Activated T-cell treated with anti-CD3 and anti-CD28 coated beads, Interleukin-2, amount 50 U/mL, for 24 hours (primary cell): ENCODE results near the gene RAB36.
A peak's percentile ranks its signal among the peaks of the same experiment; 100 is the strongest.

Source experiments
- DNase-seq: peaks from one replicate; pipeline ENCODE4 v3.0.0-alpha.2; 2020
- H3K27ac Mint-ChIP-seq: 2 replicates; pipeline ENCODE4 v1.8.0; 2020; ENCODE audit warnings: mild to moderate bottlenecking, mixed read lengths
- H3K27me3 Mint-ChIP-seq: 2 replicates; pipeline ENCODE4 v1.8.0; 2020; ENCODE audit warnings: mixed read lengths
- H3K36me3 Mint-ChIP-seq: 2 replicates; pipeline ENCODE4 v1.8.0; 2020; ENCODE audit warnings: low read depth, mixed read lengths
- H3K4me1 Mint-ChIP-seq: 2 replicates; pipeline ENCODE4 v1.8.0; 2020; ENCODE audit warnings: low read depth, mixed read lengths
- H3K4me3 Mint-ChIP-seq: 2 replicates; pipeline ENCODE4 v1.8.0; 2020; ENCODE audit warnings: mild to moderate bottlenecking, moderate library complexity, mixed read lengths
- H3K9me3 Mint-ChIP-seq: 2 replicates; pipeline ENCODE4 v1.8.0; 2020; ENCODE audit warnings: mixed read lengths

The RAB36 gene

GRCh38 chr22:23181721-23182308, 36.5 kb downstream of the RAB36 start:
- Mint-ChIP-seq H3K36me3 (peaks cover 39% of the 10 kb centered on the region), H3K4me3 (peak overlapping the region; percentile 87), H3K27ac (peak overlapping the region; percentile 95), H3K27me3 (no peaks in the 10 kb centered on the region), H3K4me1 (peaks cover 67% of the 10 kb centered on the region), H3K9me3 (no peaks in the 10 kb centered on the region)
- peak; percentile 56 for DNase-seq

- no peaks in the 10 kb centered on the region for H3K9me3 Mint-ChIP-seq
- peak overlapping the region; percentile 95 for H3K27ac Mint-ChIP-seq
- peak; percentile 75 for DNase-seq
Observed at GRCh38 chr22:23182309-23183060, 37.2 kb downstream of the RAB36 start.

DNA sequence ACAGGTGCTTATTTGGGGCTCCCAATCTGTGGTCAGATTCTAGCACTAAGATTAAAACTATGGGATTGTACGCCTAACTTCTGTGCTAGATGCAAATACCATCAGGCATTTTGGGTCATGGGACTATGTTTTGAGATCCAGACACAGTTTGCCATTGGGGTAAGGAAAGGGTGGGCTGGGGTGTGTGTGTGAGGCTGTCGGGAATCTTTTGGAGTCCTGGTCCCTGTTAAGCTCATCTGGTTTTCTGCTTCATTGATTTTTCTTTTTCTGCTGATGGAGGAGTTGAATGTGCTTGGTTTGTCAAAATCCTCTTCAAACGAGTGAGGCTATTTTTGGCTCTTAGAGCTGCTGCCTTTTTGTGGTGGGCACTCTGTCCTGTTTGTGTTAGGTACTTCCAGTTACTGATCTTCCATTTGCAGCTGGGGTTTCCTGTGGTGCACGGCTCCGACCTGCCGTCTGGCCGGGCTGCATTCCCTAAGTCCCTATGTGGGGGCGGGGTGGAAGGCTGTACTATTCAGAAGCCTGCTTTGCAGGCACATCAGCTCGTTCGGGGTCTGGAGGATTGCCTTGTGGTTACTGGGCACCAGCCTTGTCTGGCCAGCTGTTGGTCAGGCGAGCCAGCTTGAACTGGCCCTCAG, 37.9 kb downstream of the RAB36 start:
- Mint-ChIP-seq H3K9me3 (no peaks in the 10 kb centered on the region), H3K36me3 (peaks cover 53% of the 10 kb centered on the region), H3K4me3 (peak overlapping the region; percentile 87), H3K27ac (peak overlapping the region; percentile 95), H3K27me3 (no peaks in the 10 kb centered on the region), H3K4me1 (peaks cover 78% of the 10 kb centered on the region)
- no peak for DNase-seq

More at GRCh38 chr22:23182309-23183060, 37.2 kb downstream of the RAB36 start:
- Mint-ChIP-seq H3K36me3 (peaks cover 46% of the 10 kb centered on the region), H3K4me1 (peaks cover 71% of the 10 kb centered on the region), H3K27me3 (no peaks in the 10 kb centered on the region), H3K4me3 (peak overlapping the region; percentile 87)

GRCh38 chr22:23184100-23184763, 39.0 kb downstream of the RAB36 start:
- no peak for DNase-seq
- peak overlapping the region; percentile 87 for H3K4me3 Mint-ChIP-seq
- H3K27ac Mint-ChIP-seq = peak overlapping the region; percentile 95
- no peaks in the 10 kb centered on the region for H3K9me3 Mint-ChIP-seq
- peaks cover 59% of the 10 kb centered on the region for H3K36me3 Mint-ChIP-seq
- H3K4me1 Mint-ChIP-seq = peaks cover 72% of the 10 kb centered on the region
- H3K27me3 Mint-ChIP-seq = no peaks in the 10 kb centered on the region

DNA sequence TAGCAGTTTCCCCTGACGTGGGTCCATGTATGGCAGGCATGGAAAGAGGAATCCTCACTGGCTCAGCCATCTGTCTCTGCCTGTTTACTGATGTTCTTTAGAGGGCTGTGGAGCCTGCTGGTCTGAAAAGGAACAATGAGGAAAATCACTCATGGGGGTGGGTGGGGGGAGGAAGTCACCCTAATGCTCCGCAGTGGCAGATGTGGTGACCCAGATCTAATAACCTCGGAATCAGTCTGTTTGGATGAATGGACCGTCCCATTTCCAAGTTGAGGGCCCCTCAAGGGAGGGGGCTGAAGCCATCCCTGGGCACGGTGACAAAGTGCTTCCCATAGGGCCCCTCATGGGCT, 39.5 kb downstream of the RAB36 start:
- Mint-ChIP-seq H3K9me3 (no peaks in the 10 kb centered on the region), H3K4me3 (peak overlapping the region; percentile 87), H3K4me1 (peaks cover 68% of the 10 kb centered on the region), H3K36me3 (peaks cover 61% of the 10 kb centered on the region), H3K27me3 (no peaks in the 10 kb centered on the region), H3K27ac (peak overlapping the region; percentile 95)
- no peak for DNase-seq

DNA sequence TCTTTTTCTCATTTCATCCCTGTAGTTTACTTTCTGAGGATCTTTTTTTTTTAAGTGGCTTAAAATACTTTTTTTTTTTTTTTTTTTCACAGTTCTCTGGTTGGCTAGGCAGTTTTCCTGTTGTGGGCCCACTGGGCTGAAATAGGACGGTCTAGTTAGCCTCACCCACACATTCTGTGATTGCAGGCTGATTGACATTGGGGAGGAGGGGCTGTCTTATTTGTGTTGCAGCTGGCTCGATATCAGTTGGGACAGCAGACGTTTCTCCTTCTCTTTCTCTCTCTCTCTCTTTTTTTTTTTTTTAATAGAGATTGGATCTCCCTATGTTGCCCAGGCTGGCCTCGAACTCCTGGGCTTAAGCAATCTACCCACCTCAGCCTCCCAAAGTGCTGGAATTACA, 41.9 kb downstream of the RAB36 start:
- Mint-ChIP-seq H3K27me3 (no peaks in the 10 kb centered on the region), H3K27ac (peak overlapping the region; percentile 63), H3K9me3 (no peaks in the 10 kb centered on the region), H3K36me3 (peaks cover 70% of the 10 kb centered on the region), H3K4me3 (no peak overlapping the region), H3K4me1 (peaks cover 71% of the 10 kb centered on the region)
- DNase-seq = no peak

DNA sequence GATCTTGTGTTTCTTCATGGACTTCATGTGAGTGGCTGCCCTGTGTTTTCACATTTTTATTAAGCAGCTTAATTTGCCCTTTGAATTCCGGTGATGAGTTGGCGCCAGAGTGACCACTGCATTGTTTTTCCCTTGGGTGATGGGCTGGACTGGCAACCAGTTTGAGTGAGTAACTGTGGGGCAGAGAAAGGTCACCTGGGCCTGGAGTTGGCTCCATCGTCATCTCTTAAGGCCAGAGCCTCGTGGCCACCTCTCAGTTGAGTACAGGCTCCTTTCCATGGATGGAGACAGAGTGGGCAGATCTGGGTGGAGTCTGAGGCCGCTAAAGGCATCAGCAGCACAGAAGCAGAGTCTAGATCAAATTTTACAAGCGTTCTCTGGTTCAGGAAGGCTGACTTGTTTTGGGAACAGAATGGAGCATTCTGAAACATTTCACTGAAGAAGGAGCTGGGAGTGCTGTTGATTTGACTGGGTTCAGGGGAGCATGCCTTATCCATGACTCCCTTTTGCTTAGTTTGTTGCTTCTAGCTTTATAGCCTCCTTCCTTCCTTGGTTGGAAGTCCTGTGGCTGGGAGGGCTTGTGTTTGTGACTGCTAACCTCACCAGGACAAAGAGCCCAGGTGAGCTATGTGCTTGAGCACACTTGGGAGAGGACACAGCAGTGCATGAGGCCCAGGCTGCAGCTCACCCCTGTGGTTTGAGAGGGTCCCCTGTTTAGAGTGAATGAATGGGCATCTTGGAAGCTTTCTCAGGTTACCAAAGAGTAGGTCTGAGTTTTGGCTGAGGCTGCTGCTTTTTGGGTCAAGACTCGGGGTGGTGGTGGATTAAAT, 42.8 kb downstream of the RAB36 start:
- H3K36me3 Mint-ChIP-seq = peaks cover 69% of the 10 kb centered on the region
- no peak for DNase-seq
- H3K27ac Mint-ChIP-seq = peak overlapping the region; percentile 63
- H3K27me3 Mint-ChIP-seq = no peaks in the 10 kb centered on the region
- peaks cover 69% of the 10 kb centered on the region for H3K4me1 Mint-ChIP-seq
- no peak overlapping the region for H3K4me3 Mint-ChIP-seq
- no peaks in the 10 kb centered on the region for H3K9me3 Mint-ChIP-seq

GRCh38 chr22:23190526-23190925, 45.2 kb downstream of the RAB36 start:
- no peaks in the 10 kb centered on the region for H3K27me3 Mint-ChIP-seq
- peaks cover 52% of the 10 kb centered on the region for H3K4me1 Mint-ChIP-seq
- DNase-seq = no peak
- no peak overlapping the region for H3K4me3 Mint-ChIP-seq
- H3K9me3 Mint-ChIP-seq = no peaks in the 10 kb centered on the region
- peaks cover 58% of the 10 kb centered on the region for H3K36me3 Mint-ChIP-seq
- no peak overlapping the region for H3K27ac Mint-ChIP-seq

DNA sequence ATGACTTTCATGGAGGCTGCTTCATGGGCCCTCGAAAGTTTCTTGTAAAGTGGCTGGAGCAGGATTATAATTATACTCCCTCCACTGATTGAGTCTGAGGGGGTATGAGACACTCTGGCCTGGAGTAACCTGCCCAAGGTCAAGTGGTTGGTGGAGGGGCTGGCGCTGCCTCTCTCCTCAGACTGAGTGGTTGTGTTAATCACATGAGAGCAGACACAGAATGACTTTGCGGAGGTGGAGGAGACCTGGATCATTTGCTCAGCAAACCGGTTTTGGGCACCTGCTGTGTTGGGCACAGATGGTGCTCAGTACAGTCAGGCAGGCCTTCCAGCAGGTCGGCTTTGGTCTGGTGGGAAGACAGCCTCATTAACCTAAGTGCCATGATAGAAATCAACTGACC, 46.9 kb downstream of the RAB36 start:
- no peak for DNase-seq
- Mint-ChIP-seq H3K36me3 (peaks cover 49% of the 10 kb centered on the region), H3K4me1 (peaks cover 43% of the 10 kb centered on the region), H3K27ac (peak overlapping the region; percentile 41), H3K4me3 (no peak overlapping the region), H3K27me3 (no peaks in the 10 kb centered on the region), H3K9me3 (no peaks in the 10 kb centered on the region)

DNA sequence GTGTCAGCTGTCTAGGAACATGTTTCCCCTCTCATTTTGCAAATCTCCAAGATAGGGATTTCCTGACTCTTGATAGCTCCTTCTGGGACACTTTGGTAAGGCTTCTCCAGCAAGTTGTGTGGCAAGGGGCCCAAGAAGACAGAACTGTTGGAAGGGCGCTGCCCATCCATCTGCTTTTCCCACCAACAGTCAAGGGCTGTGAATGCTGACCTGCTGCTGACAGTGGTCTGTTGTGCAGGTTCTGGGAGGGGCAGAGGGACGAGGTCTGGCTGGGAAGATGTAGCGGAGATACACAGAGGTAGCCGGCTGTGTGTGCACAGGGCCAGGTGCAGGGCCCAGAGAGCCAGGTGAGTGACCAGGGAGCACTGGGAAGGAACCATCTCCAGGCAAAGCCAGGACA, 47.3 kb downstream of the RAB36 start:
- Mint-ChIP-seq H3K27me3 (no peaks in the 10 kb centered on the region), H3K4me1 (peaks cover 42% of the 10 kb centered on the region), H3K9me3 (no peaks in the 10 kb centered on the region), H3K4me3 (no peak overlapping the region), H3K27ac (no peak overlapping the region), H3K36me3 (peaks cover 45% of the 10 kb centered on the region)
- no peak for DNase-seq

DNA sequence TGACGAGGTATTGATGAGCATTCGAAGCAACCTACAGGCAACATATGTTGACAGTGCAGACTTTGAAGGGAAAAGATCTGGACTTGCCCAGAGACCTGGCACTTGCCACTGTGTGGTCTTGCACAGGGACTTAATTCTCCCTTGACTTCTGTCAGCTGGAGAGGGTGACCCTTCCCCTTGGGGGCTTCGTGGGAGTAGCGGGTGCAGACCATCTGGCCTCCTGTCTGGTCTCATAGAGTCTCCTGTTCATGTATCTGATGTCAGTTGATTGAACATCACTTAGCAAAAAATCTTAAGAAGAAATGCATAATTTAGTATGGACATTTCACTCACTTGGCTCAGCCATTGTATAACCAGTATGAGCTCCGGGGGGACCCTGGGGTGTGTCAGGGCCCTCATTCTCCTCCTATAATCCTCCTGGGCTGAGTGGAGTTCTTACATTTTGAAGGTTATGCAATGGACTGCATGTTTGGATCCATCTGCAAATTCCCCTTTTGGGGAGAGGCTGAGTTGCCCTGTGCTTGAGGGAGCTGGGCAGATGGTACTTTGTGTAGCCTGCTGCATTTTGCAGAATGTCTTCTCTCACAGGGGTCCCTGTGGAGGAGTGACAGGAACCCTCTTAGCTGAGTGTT, 48.0 kb downstream of the RAB36 start:
- peaks cover 39% of the 10 kb centered on the region for H3K36me3 Mint-ChIP-seq
- H3K4me1 Mint-ChIP-seq = peaks cover 40% of the 10 kb centered on the region
- DNase-seq = no peak
- no peaks in the 10 kb centered on the region for H3K9me3 Mint-ChIP-seq
- H3K4me3 Mint-ChIP-seq = no peak overlapping the region
- H3K27ac Mint-ChIP-seq = no peak overlapping the region
- H3K27me3 Mint-ChIP-seq = no peaks in the 10 kb centered on the region

GRCh38 chr22:23193882-23194281, 48.6 kb downstream of the RAB36 start:
- no peak for DNase-seq
- Mint-ChIP-seq H3K4me3 (no peak overlapping the region), H3K4me1 (peaks cover 45% of the 10 kb centered on the region), H3K27ac (peak overlapping the region; percentile 61), H3K27me3 (no peaks in the 10 kb centered on the region), H3K9me3 (no peaks in the 10 kb centered on the region), H3K36me3 (peaks cover 42% of the 10 kb centered on the region)

DNA sequence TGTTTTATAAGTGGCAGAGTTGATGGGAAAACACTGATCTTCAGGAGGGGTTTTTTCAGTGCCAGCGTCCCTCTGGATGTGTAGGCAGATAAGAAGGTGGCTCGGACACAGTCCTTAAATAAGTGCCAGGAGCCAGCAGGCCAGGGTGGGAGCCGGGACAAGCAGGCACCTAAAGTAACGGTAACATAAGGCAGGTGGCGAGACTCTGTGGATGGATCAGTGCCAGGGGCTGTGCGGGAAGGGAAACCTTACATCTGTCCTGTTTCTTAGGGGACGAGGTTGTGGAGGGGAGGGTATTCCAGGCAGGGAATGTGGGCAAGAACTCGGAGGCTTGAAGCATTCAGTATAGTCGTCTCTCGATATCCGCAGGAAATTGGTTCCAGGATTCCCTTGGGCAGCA, 50.9 kb downstream of the RAB36 start:
- H3K27ac Mint-ChIP-seq = no peak overlapping the region

GRCh38 chr22:23197836-23198235, 52.6 kb downstream of the RAB36 start:
- H3K9me3 Mint-ChIP-seq = no peaks in the 10 kb centered on the region
- no peak for DNase-seq
- peak overlapping the region; percentile 31 for H3K27ac Mint-ChIP-seq
- H3K27me3 Mint-ChIP-seq = no peaks in the 10 kb centered on the region
- H3K36me3 Mint-ChIP-seq = peaks cover 33% of the 10 kb centered on the region
- no peak overlapping the region for H3K4me3 Mint-ChIP-seq
- peaks cover 51% of the 10 kb centered on the region for H3K4me1 Mint-ChIP-seq

More for the DNA sequence above, 50.9 kb downstream of the RAB36 start:
- peaks cover 47% of the 10 kb centered on the region for H3K36me3 Mint-ChIP-seq
- no peak overlapping the region for H3K4me3 Mint-ChIP-seq
- H3K4me1 Mint-ChIP-seq = peaks cover 56% of the 10 kb centered on the region
- H3K9me3 Mint-ChIP-seq = no peaks in the 10 kb centered on the region
- no peaks in the 10 kb centered on the region for H3K27me3 Mint-ChIP-seq
- no peak for DNase-seq
